BLaER1 treated with 17β-estradiol and CSF1 and Interleukin-3, amounts not matched to agents 10 nM and 100 nM (cell line): Measurements from ENCODE around the gene PARD3.

Experiments used
- H3K27ac ChIP-seq, 11 experiments: shearing (Covaris generic); formaldehyde crosslinking; 2 replicates each; pipeline ENCODE4 v1.8.1; 2022
- H3K27me3 ChIP-seq, 11 experiments: shearing (Covaris generic); formaldehyde crosslinking; 2 replicates each; pipeline ENCODE4 v1.8.1; 2022
- H3K36me3 ChIP-seq, 11 experiments: shearing (Covaris generic); formaldehyde crosslinking; 2 replicates each; pipeline ENCODE4 v1.8.1; 2022
- H3K4me1 ChIP-seq, 10 experiments: shearing (Covaris generic); formaldehyde crosslinking; 2 replicates each; pipeline ENCODE4 v1.8.1; 2022
- H3K4me2 ChIP-seq, 11 experiments: shearing (Covaris generic); formaldehyde crosslinking; 2 replicates each; pipeline ENCODE4 v1.8.1; 2022
- H3K4me3 ChIP-seq, 10 experiments: shearing (Covaris generic); formaldehyde crosslinking; 2 replicates each; pipeline ENCODE4 v1.8.1; 2022
- H3K9ac ChIP-seq, 11 experiments: shearing (Covaris generic); formaldehyde crosslinking; 2 replicates each; pipeline ENCODE4 v1.8.1; 2022
- H3K9me3 ChIP-seq, 11 experiments: shearing (Covaris generic); formaldehyde crosslinking; replicated peaks in 1 of 11; 2 replicates each; pipeline ENCODE4 v1.8.1; 2022
- H4K20me1 ChIP-seq, 11 experiments: shearing (Covaris generic); formaldehyde crosslinking; 2 replicates each; pipeline ENCODE4 v1.8.1; 2022
- Cebpa-rat ChIP-seq, 11 experiments: shearing (Covaris generic); IDR thresholded peaks; 2 replicates each; pipeline ENCODE4 v1.8.1; 2022

Gene PARD3

DNA sequence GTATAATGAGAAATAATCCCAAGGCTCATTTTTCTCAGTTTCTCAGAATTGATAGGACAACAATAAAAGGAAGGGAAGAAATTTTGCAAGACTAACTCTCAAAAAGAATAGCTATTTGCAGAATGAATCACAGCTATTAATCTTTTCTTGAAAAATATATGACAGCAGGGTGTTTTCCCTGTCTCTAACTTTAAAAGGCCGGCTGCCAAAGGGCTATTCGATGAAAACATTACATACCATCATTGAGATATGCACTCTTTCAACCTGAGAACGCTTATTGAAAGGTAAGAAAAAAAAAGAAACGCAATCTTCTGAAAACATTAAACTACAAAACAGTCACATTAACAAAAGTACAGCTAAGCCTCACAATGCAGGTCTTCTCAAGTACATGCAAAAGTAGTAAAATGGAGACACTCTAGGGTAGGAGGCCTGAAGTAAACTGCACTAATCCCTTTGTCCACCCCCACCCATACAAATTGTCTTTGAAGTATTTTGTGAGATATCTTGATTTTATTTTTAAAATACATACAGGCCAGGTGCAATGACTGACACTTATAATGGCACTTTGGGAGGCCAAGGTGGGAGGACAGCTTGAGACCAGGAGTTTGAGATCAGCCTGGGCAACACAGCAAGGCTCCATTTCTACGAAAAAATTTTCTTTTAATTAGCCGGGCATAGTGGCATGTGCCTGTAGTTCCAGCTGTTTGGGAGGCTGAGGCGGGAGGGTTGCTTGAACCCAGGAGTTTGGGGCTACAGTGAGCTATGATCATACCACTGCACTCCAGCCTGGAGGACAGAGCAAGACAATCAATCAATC lies 83.0 kb downstream of the PARD3 start:
- H3K27me3 ChIP-seq, result peaks cover 0 to 76% (median 0%) of the 10 kb centered on the region in 11 experiments; a peak in 6 of 22 replicates
- H3K9ac ChIP-seq, result no peak overlapping the region
- no peak for TF ChIP-seq Cebpa-rat (IDR thresholded peaks at IDR 0.05)
- no peaks in the 10 kb centered on the region for H3K36me3 ChIP-seq
- H3K4me3 ChIP-seq, result no peak overlapping the region
- peaks cover 0 to 8% (median 0%) of the 10 kb centered on the region in 10 experiments; a peak in 2 of 20 replicates for H3K4me1 ChIP-seq
- H3K27ac ChIP-seq, result no peak overlapping the region
- peaks cover 6 to 68% (median 34%) of the 10 kb centered on the region in 11 experiments; a peak in 20 of 22 replicates for H4K20me1 ChIP-seq
- H3K9me3 ChIP-seq, result peaks cover 0 to 3% (median 0%) of the 10 kb centered on the region in 11 experiments; a peak in 1 of 22 replicates
- H3K4me2 ChIP-seq, result no peak overlapping the region

DNA sequence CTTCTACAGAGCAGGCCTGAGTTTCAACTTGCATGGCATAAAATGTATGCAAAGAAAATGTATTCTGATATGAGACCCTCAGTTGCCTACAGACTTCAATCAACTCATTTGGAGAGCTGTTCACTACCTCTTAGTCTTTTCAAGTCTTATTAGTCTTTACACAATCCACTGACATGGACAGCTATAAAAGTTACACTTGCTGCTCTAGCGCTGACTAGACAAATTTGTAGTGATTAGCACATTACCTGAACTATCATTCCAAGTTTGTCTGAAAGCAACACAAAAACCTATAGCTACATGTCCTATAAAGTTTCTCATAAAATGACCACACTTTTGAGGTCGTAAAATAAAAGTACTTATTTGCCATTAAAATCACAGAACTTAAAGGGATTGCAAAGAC lies 83.9 kb downstream of the PARD3 start:
- Histone ChIP-seq H3K4me2 (no peak overlapping the region), H3K27ac (no peak overlapping the region)

DNA sequence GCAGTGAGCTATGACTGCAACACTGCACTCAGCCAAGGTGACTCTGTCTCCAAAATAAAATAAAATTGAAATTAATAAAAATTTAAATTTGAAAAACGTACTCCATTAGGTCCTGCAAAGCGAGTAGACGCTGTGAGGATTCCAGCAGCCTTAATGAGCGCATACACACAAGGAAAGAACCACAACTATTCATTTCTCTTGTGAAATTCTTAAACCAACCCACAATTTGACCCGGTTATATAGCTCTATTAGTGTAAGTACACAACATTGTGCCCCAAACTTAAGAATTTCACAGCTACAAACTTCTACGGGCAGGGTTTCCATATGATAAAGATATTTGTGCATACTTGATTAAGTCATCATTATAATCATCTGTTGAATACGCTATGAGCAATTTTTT lies 84.4 kb downstream of the PARD3 start:
- H3K36me3 ChIP-seq, result no peaks in the 10 kb centered on the region
- H3K27ac ChIP-seq, result no peak overlapping the region
- H3K4me2 ChIP-seq, result no peak overlapping the region
- TF ChIP-seq Cebpa-rat (IDR thresholded peaks at IDR 0.05), result no peak
- no peak overlapping the region for H3K4me3 ChIP-seq
- H3K9ac ChIP-seq, result no peak overlapping the region
- no peaks in the 10 kb centered on the region for H3K9me3 ChIP-seq
- peaks cover 10 to 77% (median 45%) of the 10 kb centered on the region in 11 experiments; a peak in 20 of 22 replicates for H4K20me1 ChIP-seq
- H3K27me3 ChIP-seq, result peaks cover 0 to 82% (median 0%) of the 10 kb centered on the region in 11 experiments; a peak in 8 of 22 replicates
- peaks cover 0 to 12% (median 0%) of the 10 kb centered on the region in 10 experiments; a peak in 4 of 20 replicates for H3K4me1 ChIP-seq

More for the DNA sequence above, 83.9 kb downstream of the PARD3 start:
- no peak overlapping the region for H3K4me3 ChIP-seq
- peaks cover 9 to 74% (median 40%) of the 10 kb centered on the region in 11 experiments; a peak in 20 of 22 replicates for H4K20me1 ChIP-seq
- no peaks in the 10 kb centered on the region for H3K9me3 ChIP-seq
- H3K36me3 ChIP-seq, result no peaks in the 10 kb centered on the region
- H3K9ac ChIP-seq, result no peak overlapping the region
- H3K27me3 ChIP-seq, result peaks cover 0 to 80% (median 0%) of the 10 kb centered on the region in 11 experiments; a peak in 6 of 22 replicates
- no peak for TF ChIP-seq Cebpa-rat (IDR thresholded peaks at IDR 0.05)
- H3K4me1 ChIP-seq, result peaks cover 0 to 8% (median 0%) of the 10 kb centered on the region in 10 experiments; a peak in 2 of 20 replicates

DNA sequence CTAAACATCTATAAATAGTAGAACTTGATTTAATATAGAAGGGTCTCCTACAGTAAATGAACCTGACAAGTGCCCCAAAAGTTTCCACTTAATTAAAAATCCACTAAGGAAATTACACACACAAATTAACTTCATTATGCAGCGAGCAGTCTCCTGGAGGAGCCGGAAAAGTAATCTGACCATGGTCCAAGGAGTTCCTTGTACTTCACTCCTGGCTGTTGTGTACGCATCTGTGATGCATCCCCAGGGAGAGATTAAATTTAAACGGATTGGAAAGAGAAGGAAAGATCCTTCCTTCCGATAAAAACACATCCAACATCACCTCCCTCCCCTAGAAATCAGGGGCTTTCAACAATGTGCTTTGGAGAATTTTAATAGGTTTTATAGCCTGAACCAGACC lies 85.5 kb downstream of the PARD3 start:
- H3K27me3 ChIP-seq, result peaks cover 0 to 84% (median 0%) of the 10 kb centered on the region in 11 experiments; a peak in 8 of 22 replicates
- no peak for TF ChIP-seq Cebpa-rat (IDR thresholded peaks at IDR 0.05)
- no peak overlapping the region for H3K9ac ChIP-seq
- no peaks in the 10 kb centered on the region for H3K9me3 ChIP-seq
- H3K27ac ChIP-seq, result no peak overlapping the region
- no peak overlapping the region for H3K4me2 ChIP-seq
- peaks cover 18 to 82% (median 56%) of the 10 kb centered on the region in 11 experiments; a peak in 20 of 22 replicates for H4K20me1 ChIP-seq
- no peak overlapping the region for H3K4me3 ChIP-seq
- H3K36me3 ChIP-seq, result no peaks in the 10 kb centered on the region
- peaks cover 0 to 23% (median 9%) of the 10 kb centered on the region in 10 experiments; a peak in 12 of 20 replicates for H3K4me1 ChIP-seq

DNA sequence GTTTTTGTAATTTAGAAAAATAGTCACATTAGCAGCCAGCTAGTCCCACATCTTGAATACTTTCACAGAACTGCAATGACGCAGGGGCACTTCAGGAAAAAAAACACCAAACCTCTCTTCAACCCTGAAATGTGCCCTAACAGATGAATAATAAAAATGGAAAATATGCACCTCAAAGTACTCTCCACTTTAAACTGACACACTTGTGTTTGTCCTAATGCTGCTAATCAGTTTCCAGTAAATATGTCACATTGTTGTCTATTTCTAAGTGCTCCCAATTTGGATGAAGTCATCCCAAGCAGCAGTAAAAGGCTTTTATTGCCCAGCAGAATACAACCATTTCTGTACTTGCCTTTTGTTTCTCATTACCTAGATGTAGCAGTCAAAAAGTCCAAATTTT lies 86.7 kb downstream of the PARD3 start:
- Histone ChIP-seq H3K9ac (no peak overlapping the region), H3K9me3 (no peaks in the 10 kb centered on the region), H3K4me1 (peaks cover 4 to 34% (median 14%) of the 10 kb centered on the region in 10 experiments; a peak in 16 of 20 replicates), H4K20me1 (peaks cover 24 to 90% (median 67%) of the 10 kb centered on the region in 11 experiments; a peak in 21 of 22 replicates), H3K27ac (no peak overlapping the region), H3K4me2 (no peak overlapping the region), H3K27me3 (peaks cover 0 to 95% (median 0%) of the 10 kb centered on the region in 11 experiments; a peak in 8 of 22 replicates), H3K36me3 (no peaks in the 10 kb centered on the region), H3K4me3 (no peak overlapping the region)
- TF ChIP-seq Cebpa-rat (IDR thresholded peaks at IDR 0.05), result no peak

DNA sequence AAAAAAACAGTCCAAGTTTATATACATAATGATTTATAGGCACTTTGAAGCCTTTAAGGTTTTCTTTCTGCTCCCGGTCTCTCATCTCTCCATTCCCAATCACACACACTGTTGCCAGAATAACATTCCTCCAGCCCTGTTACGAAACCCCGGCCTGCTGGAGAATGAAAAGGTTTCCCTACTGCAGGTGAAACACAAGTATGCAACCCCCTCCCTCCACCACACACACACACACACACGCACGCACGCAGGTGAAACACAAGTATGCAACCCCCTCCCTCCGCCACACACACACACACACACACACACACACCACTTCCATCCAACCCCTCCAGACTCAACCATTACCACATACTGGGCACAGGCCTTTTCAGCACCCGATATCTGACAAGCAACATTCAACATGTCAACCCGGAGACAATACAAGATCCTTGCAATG lies 87.5 kb downstream of the PARD3 start:
- Histone ChIP-seq H3K4me1 (peaks cover 3 to 42% (median 20%) of the 10 kb centered on the region in 10 experiments; a peak in 16 of 20 replicates), H3K27ac (no peak overlapping the region), H4K20me1 (peaks cover 31 to 94% (median 73%) of the 10 kb centered on the region in 11 experiments; a peak in 21 of 22 replicates), H3K27me3 (peaks cover 0 to 100% (median 0%) of the 10 kb centered on the region in 11 experiments; a peak in 8 of 22 replicates), H3K4me3 (no peak overlapping the region), H3K4me2 (no peak overlapping the region), H3K9me3 (no peaks in the 10 kb centered on the region), H3K36me3 (no peaks in the 10 kb centered on the region), H3K9ac (no peak overlapping the region)
- no peak for TF ChIP-seq Cebpa-rat (IDR thresholded peaks at IDR 0.05)

DNA sequence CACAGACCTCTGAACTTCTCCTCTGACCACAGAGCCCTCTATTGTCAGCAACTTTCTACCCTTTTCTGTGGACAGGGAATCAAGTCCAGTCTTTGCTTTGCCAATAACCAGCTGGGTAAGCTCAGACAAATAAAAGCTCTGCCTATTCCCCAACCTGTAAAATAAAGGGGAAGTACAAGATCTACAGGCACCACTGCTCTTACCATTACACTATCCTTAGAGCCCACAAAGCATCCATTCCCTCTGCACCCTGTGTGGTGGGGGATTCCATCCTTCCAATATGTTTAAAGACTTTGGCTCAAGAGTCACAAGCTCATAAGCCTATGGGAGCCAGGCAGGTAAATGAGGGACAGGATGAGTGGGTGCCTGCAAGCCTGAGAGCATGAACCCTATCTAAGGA lies 88.2 kb downstream of the PARD3 start:
- Histone ChIP-seq H3K9ac (no peak overlapping the region), H3K9me3 (no peaks in the 10 kb centered on the region), H3K27ac (no peak overlapping the region), H3K36me3 (no peaks in the 10 kb centered on the region), H3K4me1 (peaks cover 3 to 49% (median 28%) of the 10 kb centered on the region in 10 experiments; a peak in 16 of 20 replicates), H4K20me1 (peaks cover 39 to 94% (median 74%) of the 10 kb centered on the region in 11 experiments; a peak in 21 of 22 replicates), H3K4me3 (no peak overlapping the region), H3K27me3 (peaks cover 0 to 100% (median 0%) of the 10 kb centered on the region in 11 experiments; a peak in 8 of 22 replicates), H3K4me2 (no peak overlapping the region)
- no peak for TF ChIP-seq Cebpa-rat (IDR thresholded peaks at IDR 0.05)

DNA sequence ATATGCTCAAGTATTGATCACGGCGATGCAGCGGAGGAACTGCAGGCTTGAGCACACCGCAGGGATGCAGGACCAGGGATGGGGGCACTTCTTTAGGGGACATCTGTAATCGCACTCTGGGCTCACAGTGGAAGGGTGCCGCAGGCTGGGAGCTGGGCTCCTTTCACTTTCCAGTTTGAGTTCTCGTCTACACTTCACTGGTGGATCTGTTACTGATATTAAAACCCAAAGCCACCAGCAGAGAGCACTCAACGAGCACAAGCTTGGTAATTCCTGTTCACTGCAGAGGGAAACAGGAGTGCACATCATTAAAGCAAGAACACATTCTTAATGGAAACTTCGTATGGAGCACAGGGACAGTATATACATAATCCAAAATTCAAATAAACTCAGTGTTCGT lies 91.3 kb downstream of the PARD3 start:
- peaks cover 70 to 100% (median 94%) of the 10 kb centered on the region in 11 experiments; a peak in 21 of 22 replicates for H4K20me1 ChIP-seq

DNA sequence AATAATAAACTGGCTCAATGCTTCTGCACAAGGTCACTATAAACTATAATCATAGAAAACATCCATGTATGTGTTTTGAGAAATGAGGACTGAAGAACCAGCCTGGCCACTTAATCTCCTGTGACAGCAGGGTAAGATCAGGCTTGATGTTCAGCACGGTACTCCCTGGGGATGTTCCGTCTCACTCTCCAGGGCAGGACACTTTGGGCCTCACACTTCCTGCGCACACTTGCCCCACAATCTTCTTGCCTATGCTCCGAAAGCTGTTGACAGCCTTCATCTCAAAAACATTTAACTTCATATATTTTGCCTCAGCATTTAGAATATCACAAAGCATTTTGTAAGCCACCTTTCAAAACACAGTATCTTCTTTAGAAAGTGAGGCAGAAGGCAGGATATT lies 92.7 kb downstream of the PARD3 start:
- H3K9ac ChIP-seq, result peak overlapping the region in 1 of 11 experiments; percentile 39; a peak in 1 of 22 replicates
- no peaks in the 10 kb centered on the region for H3K36me3 ChIP-seq
- H3K4me2 ChIP-seq, result peak overlapping the region in 9 of 11 experiments; percentile 36 to 97 (median 77); a peak in 18 of 22 replicates
- H3K27ac ChIP-seq, result no peak overlapping the region
- TF ChIP-seq Cebpa-rat (IDR thresholded peaks at IDR 0.05), result no peak
- H3K27me3 ChIP-seq, result peaks cover 0 to 100% (median 5%) of the 10 kb centered on the region in 11 experiments; a peak in 11 of 22 replicates
- H3K4me3 ChIP-seq, result no peak overlapping the region
- H3K4me1 ChIP-seq, result peaks cover 17 to 90% (median 59%) of the 10 kb centered on the region in 10 experiments
- peaks cover 80 to 100% (median 98%) of the 10 kb centered on the region in 11 experiments; a peak in 21 of 22 replicates for H4K20me1 ChIP-seq
- H3K9me3 ChIP-seq, result no peaks in the 10 kb centered on the region

More for the DNA sequence above, 91.3 kb downstream of the PARD3 start:
- H3K9ac ChIP-seq, result no peak overlapping the region
- peaks cover 0 to 100% (median 0%) of the 10 kb centered on the region in 11 experiments; a peak in 9 of 22 replicates for H3K27me3 ChIP-seq
- no peaks in the 10 kb centered on the region for H3K9me3 ChIP-seq
- H3K4me1 ChIP-seq, result peaks cover 15 to 77% (median 54%) of the 10 kb centered on the region in 10 experiments
- H3K36me3 ChIP-seq, result no peaks in the 10 kb centered on the region
- H3K4me3 ChIP-seq, result no peak overlapping the region
- no peak for TF ChIP-seq Cebpa-rat (IDR thresholded peaks at IDR 0.05)
- H3K4me2 ChIP-seq, result peak overlapping the region; percentile 27 to 97 (median 73); a peak in 20 of 22 replicates
- H3K27ac ChIP-seq, result no peak overlapping the region
